Mucosa of descending colon (tissue), 3 donors: Measurements from ENCODE around the gene EI24. TPM values are rescaled to one million over a fixed set of nuclear protein-coding genes. Genes with fewer than 3 reads are reported as not detected.
A peak's percentile ranks its signal among the peaks of the same experiment; 100 is the strongest.

Experiments
- ATAC-seq: fragments of 200-7000 bp; cut with Tn5 transposase; one replicate; pipeline ENCODE4 v1.9.1; 2020; ENCODE audit warnings: mild to moderate bottlenecking, moderate library complexity
- DNase-seq, 3 donors: peaks; one replicate each; pipeline ENCODE4 v3.0.0-alpha.2; 2020
- H3K36me3 ChIP-seq: fragments of 200-600 bp; one replicate; pipeline ENCODE4 v1.8.0; 2021; ENCODE audit warnings: low read depth, mild to moderate bottlenecking
- H3K4me1 ChIP-seq: fragments of 200-600 bp; one replicate; pipeline ENCODE4 v1.8.0; 2021; ENCODE audit warnings: low read depth, mild to moderate bottlenecking
- H3K4me3 ChIP-seq: fragments of 200-600 bp; one replicate; pipeline ENCODE4 v1.8.0; 2021; ENCODE audit warnings: mild to moderate bottlenecking
- H3K9me3 ChIP-seq: fragments of 200-600 bp; one replicate; pipeline ENCODE4 v1.8.0; 2021; ENCODE audit warnings: mild to moderate bottlenecking
- CTCF ChIP-seq: fragments of 200-600 bp; IDR thresholded peaks from one replicate; pipeline ENCODE4 v1.8.0; 2022; ENCODE audit warnings: antibody characterized with exemption, mild to moderate bottlenecking
- intact Hi-C, 2 donors: fragments of 100-400 bp; cut with DNase I in 1 of 2; cut with micrococcal nuclease in 1 of 2; formaldehyde crosslinking; loops; one replicate each; pipeline versions ENCODE4 v1.11.0 to v1.11.1; 2022; cut with DNase I, micrococcal nuclease
- total RNA-seq, 3 donors: library from RNA; stranded (reverse); fragmentation: NEBNext Ultra II Directional in 2 of 3; extraction: Animal tissue kit (Norgen Biotek cat#: 25700) in 2 of 3; gene quantifications; one replicate each; pipeline versions ENCODE4 v1.2.1 to v1.2.4, GENCODE V29; 2021 to 2023
- donor health status: DM: no; HTN: no; CAD: no; lungs with moderate emphysema.
- donor health status: DM: no; HTN: no; CAD: no.
- donor health status: DM: no; HTN: yes; CAD: no.

The EI24 gene
- total RNA-seq, 3 donors from 2014 or later = 70.6 to 83.1 (median 77.0) TPM

DNA sequence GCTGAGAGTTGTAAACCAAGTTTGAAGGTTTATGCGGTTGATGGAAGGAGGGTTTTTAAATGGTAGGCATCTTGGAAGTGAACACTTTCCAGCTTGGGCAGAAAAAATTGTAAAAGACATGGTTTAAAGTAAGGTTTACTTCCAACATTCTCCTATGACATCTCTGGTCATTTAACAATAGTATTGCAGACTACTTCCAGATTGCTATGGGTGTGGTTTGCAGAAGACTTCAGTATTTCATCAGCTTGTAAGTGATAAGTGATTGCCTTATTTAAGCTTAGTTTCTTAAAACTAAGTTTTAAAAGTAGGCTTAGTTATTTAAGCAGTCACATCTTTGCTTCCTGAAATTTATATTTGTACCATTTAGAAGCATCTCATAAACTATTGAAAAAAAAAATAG is 16.2 kb downstream of the EI24 start:
- ATAC-seq (no peak), DNase-seq (no peak)
- Histone ChIP-seq H3K4me3 (no peak overlapping the region), H3K36me3 (peaks cover 21% of the 10 kb centered on the region), H3K9me3 (no peaks in the 10 kb centered on the region), H3K4me1 (no peaks in the 10 kb centered on the region)
- intact Hi-C loops = no loop called here
- TF ChIP-seq CTCF = no peak

- intact Hi-C loops = no loop called here
- peaks cover 20% of the 10 kb centered on the region for H3K36me3 ChIP-seq
- H3K9me3 ChIP-seq = no peaks in the 10 kb centered on the region
- ATAC-seq (no peak), DNase-seq (no peak)
- TF ChIP-seq CTCF = no peak
- no peak overlapping the region for H3K4me3 ChIP-seq
- H3K4me1 ChIP-seq = no peaks in the 10 kb centered on the region
Measured at GRCh38 chr11:125586623-125587022, 17.3 kb downstream of the EI24 start.

DNA sequence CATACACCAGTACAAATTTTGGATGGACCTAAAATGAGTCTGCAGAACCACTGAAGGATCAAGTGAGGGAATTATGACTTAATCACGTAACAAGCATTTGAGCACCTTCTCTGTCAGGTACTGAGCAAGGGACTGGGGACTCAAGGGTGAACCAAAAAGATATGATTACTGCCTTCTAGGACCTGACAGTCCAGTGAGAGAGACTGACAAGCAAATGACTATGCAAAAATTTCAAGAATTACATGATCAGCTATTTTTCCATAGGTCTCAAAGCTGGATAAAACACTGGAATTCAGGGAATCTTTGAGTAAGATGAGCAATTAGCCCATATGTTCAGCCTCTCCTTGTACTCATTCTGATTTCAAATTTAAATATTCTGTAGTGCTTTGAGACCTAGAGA is 18.2 kb downstream of the EI24 start:
- intact Hi-C loops = no loop called here
- ATAC-seq = no peak
- Histone ChIP-seq H3K4me3 (no peak overlapping the region), H3K9me3 (no peaks in the 10 kb centered on the region), H3K4me1 (no peaks in the 10 kb centered on the region), H3K36me3 (peaks cover 14% of the 10 kb centered on the region)
- no peak for TF ChIP-seq CTCF
- no peak for DNase-seq

GRCh38 chr11:125588505-125588904 is 19.2 kb downstream of the EI24 start:
- ATAC-seq (no peak), DNase-seq (no peak)
- Histone ChIP-seq H3K4me1 (peaks cover 4% of the 10 kb centered on the region), H3K4me3 (no peak overlapping the region), H3K36me3 (peaks cover 6% of the 10 kb centered on the region), H3K9me3 (no peaks in the 10 kb centered on the region)
- TF ChIP-seq CTCF = no peak
- intact Hi-C loops = no loop called here

DNA sequence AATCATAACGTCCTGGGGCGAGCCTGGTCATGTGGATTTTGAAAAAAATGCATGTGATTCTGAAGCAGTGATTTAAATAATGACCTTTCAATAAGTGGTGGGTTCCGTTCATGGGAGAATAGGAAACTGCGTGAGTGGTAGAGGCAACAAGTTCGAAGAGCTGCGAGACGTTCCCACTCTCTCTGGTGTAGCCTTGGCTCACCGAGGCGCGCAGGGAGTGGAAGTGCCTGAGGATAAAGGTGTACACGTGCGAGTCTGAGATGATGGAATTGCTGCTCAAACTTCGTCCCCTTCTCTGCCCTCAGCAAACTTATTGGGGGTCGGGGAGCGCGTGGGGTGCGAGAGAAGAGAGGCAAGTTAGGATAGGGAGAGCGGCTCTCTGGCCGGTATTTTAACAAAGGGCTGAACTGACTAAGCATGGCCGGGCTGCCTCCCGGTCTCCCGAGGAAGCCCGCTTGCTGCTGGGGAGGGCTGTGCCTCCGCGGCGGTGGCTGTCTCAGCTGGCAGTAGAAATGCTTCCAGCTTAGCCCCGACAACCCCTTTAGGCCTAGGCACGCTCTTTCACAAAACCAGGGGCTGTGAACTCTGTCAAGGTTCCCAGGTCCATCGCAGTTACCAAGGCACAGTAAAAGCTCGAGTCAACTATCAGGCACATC is 22.5 kb downstream of the EI24 start:
- ATAC-seq = peak; percentile 39
- intact Hi-C loops = no loop called here
- H3K36me3 ChIP-seq = peaks cover 4% of the 10 kb centered on the region
- no peaks in the 10 kb centered on the region for H3K9me3 ChIP-seq
- DNase-seq = peak; percentile 44 to 66 (median 64)
- peaks cover 5% of the 10 kb centered on the region for H3K4me1 ChIP-seq
- H3K4me3 ChIP-seq = peak overlapping the region; percentile 76
- no peak for TF ChIP-seq CTCF
